Stimulated activated CD4-positive, alpha-beta T cell treated with anti-CD3 and anti-CD28 coated beads, Interleukin-4, amount 100 ng/mL, for 24 hours (primary cell): ENCODE measurements around the gene EXD3.
"Not testable (repeated sequence)": the region's sequence is repeated elsewhere in the genome, so short reads cannot be mapped to it uniquely, and the experiment has no call there.

ENCODE experiments used
- DNase-seq: peaks from one replicate; pipeline ENCODE4 v3.0.0-alpha.2; 2020

Gene EXD3

DNA sequence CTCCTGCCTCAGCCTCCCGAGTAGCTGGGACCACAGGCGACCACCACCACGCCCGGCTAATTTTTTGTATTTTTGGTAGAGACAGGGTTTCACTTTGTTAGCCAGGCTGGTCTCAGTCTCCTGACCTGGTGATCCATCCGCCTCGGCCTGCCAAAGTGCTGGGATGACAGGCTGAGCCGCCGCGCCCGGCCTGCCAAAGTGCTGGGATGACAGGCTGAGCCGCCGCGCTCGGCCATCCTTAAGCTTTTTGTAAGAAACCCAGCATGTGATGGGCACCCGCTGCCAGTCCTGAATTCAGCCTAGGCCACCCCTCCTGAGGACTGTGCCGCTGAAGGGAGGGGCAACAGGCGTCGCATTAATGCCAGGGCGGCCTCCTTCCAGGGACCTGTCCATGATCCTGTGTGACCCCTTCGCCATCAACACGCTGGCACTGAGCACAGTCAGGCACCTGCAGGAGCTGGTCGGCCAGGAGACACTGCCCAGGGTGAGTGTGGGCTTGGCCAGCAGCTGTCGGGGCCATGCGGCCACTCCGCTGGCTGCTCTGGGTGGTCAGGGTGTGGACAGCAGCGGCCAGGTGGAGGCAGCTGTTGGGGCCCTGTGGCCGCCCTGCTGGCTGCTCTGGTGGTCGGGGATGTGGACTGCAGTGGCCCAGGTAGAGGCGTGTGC, 157.3 kb downstream of the EXD3 start:
- no peak for DNase-seq

DNA sequence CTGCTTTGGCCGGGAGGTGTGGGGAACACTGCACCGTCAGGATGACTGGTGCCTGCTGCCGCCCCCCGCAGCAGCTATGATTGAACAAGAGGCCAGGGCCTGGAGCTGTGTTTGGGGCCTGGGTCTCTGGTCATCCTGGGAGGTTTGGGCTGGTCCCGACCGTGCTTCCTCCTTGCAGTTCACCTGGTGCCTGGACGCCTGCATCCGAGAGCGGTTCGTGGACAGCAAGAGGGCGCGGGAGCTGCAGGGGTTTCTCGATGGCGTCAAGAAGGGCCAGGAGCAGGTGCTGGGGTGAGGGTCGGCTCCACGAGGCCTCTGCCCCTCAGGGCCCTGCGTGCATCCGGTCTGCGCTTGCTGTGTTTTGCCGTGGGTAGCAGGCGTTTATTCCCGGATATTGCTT, 158.9 kb downstream of the EXD3 start:
- no peak for DNase-seq

DNA sequence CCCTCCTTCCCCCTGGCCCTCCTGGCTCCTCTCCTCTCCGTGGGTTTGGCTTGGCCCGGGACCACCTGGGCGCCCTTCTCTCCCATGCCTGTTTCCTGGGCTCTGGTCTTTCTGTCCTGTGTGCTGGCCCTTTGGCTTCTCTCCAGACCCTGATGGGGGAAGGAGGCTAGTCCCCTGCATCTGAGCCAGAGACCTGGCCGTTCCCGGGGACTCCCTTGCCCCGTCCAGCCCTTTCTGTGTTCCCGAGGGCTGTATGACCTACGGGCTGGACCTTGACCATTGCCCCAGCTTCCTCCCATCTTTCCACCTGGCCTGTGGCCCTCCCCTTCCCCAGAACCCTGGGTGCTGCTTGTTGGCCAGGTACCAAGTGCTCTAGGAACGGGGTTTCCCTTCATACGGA, 159.5 kb downstream of the EXD3 start:
- DNase-seq = no peak

DNA sequence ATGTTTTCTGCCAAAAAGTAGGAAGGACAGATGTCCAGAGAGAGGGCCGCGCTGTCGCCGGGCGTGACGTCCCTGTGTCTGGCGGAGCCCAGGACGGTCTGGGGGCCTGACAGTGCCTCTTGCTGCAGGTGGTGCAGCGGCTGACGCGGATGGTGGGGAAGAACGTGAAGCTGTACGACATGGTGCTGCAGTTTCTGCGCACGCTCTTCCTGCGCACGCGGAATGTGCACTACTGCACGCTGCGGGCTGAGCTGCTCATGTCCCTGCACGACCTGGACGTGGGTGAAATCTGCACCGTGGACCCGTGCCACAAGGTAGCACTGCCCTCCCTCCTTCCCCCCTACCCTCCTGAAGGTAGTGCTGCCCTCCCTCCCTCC, 160.1 kb downstream of the EXD3 start:
- DNase-seq = no peak

DNA sequence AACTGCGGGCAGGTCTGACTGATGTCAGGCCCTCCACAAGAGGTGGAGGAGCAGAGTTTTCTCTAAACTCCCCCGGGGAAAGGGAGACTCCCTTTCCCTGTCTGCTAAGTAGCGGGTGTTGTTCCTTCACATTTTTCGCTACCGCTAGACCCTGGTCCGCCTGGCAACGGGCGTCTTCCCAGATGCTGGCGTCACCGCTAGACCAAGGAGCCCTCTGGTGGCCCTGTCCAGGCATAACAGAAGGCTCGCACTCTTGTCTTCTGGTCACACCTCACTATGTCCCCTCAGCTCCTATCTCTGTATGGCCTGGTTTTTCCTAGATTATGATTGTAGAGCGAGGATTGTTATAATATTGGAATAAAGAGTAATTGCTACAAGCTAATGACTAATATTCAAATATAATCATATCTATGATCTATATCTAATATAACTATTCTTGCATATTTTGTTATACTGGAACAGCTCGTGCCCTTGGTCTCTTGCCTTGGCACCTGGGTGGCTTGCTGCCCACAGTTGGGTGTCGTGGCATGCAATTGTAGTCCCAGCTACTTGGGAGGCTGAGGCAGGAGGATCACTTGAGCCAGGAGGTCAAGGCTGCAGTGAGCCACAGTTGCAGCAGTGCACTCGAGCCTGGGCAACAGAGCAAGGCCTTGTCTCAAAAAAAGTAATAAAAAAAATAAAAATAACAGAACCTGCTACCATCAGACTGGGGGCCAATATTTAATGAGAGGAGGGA, 160.6 kb downstream of the EXD3 start:
- not testable (repeated sequence) for DNase-seq
